ENCODE measurements around the gene GBP3. TPM values are rescaled to one million over a fixed set of nuclear protein-coding genes. Genes with fewer than 3 reads are reported as not detected.
"Not testable (repeated sequence)": the region's sequence is repeated elsewhere in the genome, so short reads cannot be mapped to it uniquely, and the experiment has no call there.

GBP3 gene
- polyA plus RNA-seq, 12 donors: 2.0 to 10.1 (median 2.8) TPM; not detected in 1

- no peak for DNase-seq
Observed at GRCh38 chr1:89041721-89042120, 19.1 kb upstream of the GBP3 start.

GRCh38 chr1:89041119-89041641 is 18.5 kb upstream of the GBP3 start:
- no peak for DNase-seq

- no peak for DNase-seq
Observed at GRCh38 chr1:89040315-89040626, 17.6 kb upstream of the GBP3 start.

GRCh38 chr1:89037186-89037585 is 14.5 kb upstream of the GBP3 start:
- no peak for DNase-seq

- DNase-seq: no peak
Observed at GRCh38 chr1:89035080-89035479, 12.4 kb upstream of the GBP3 start.

GRCh38 chr1:89034004-89034403 is 11.3 kb upstream of the GBP3 start:
- not testable (repeated sequence) for DNase-seq

GRCh38 chr1:89029051-89029450 is 6.4 kb upstream of the GBP3 start:
- not testable (repeated sequence) for DNase-seq

- no peak for DNase-seq
Observed at GRCh38 chr1:89025928-89026327, 3.3 kb upstream of the GBP3 start.

GRCh38 chr1:89023026-89023425 is 360 bp upstream of the GBP3 start:
- DNase-seq: no peak

- DNase-seq: not testable (repeated sequence)
Observed at GRCh38 chr1:89018318-89018717, 4.3 kb downstream of the GBP3 start.

- DNase-seq: no peak
Observed at GRCh38 chr1:89008511-89008910, 14.2 kb downstream of the GBP3 start.

- no peak for DNase-seq
Observed at GRCh38 chr1:89005286-89006151, 17.1 kb downstream of the GBP3 start.

- not testable (repeated sequence) for DNase-seq
Observed at GRCh38 chr1:89002176-89002575, 20.5 kb downstream of the GBP3 start.

- DNase-seq: no peak
Observed at GRCh38 chr1:89001510-89001909, 21.2 kb downstream of the GBP3 start.

GRCh38 chr1:88998716-88999115 is 23.9 kb downstream of the GBP3 start:
- peak; percentile 81 for DNase-seq

- DNase-seq: no peak
Observed at GRCh38 chr1:88990426-88990825, 32.2 kb downstream of the GBP3 start.

GRCh38 chr1:88985692-88986091 is 37.0 kb downstream of the GBP3 start:
- no peak for DNase-seq

GRCh38 chr1:88985032-88985431 is 37.6 kb downstream of the GBP3 start:
- DNase-seq: peak; percentile 49

GRCh38 chr1:88984569-88984968 is 38.1 kb downstream of the GBP3 start:
- DNase-seq: no peak

GRCh38 chr1:88983791-88984559 is 38.7 kb downstream of the GBP3 start:
- DNase-seq: peak; percentile 48

- no peak for DNase-seq
Observed at GRCh38 chr1:88982055-88982454, 40.6 kb downstream of the GBP3 start.

- not testable (repeated sequence) for DNase-seq
Observed at GRCh38 chr1:88981506-88981905, 41.2 kb downstream of the GBP3 start.

GRCh38 chr1:88980870-88981269 is 41.8 kb downstream of the GBP3 start:
- DNase-seq: no peak
